ENCODE data around the gene KCNQ5. TPM values are rescaled to one million over a fixed set of nuclear protein-coding genes. Genes with fewer than 3 reads are reported as not detected.

The KCNQ5 gene
- total and polyA plus RNA-seq, 2 of the 8 experiments (the other 6 are each of a cell fraction or from before 2014, with no cell fraction given), result 0.83 to 1.2 TPM

DNA sequence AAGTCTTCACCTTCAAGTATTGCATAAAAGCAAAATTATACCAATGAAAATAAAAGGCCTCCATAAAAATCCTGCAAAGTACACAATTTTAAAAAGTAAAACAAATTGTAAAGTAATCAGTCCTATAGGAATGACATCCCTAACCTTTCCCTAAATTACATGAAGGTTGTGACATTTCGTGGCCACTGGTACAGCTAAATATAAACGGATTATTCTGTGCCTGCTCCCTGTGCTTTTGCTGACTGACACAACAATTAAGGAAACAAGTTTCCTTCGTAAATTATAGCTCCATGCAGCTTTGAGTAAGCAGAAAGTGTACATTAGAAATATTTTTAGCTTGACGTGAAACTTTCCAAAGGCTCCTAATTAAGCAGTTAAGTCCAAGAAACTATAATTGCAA, 222.8 kb downstream of the KCNQ5 start (continued):
- TF ChIP-seq MAX (IDR thresholded peaks at IDR 0.05) (no peak), CBX8 (IDR thresholded peaks at IDR 0.05; ENCODE audit: borderline replicate concordance, low read depth, low read length) (no peak), SIRT6 (IDR thresholded peaks at IDR 0.05; ENCODE audit: low read length) (no peak), NRF1 (IDR thresholded peaks at IDR 0.05; ENCODE audit: low read depth, low read length) (no peak)

Measured in H1 (cell line).